Stimulated activated CD4-positive, alpha-beta T cell treated with anti-CD3 and anti-CD28 coated beads, Interleukin-2, amount 100 ng/mL, for 24 hours (primary cell): ENCODE results near the gene SS18.

Source experiments
- DNase-seq, 2 donors: peaks; one replicate each; pipeline ENCODE4 v3.0.0-alpha.2; 2020

SS18 gene

DNA sequence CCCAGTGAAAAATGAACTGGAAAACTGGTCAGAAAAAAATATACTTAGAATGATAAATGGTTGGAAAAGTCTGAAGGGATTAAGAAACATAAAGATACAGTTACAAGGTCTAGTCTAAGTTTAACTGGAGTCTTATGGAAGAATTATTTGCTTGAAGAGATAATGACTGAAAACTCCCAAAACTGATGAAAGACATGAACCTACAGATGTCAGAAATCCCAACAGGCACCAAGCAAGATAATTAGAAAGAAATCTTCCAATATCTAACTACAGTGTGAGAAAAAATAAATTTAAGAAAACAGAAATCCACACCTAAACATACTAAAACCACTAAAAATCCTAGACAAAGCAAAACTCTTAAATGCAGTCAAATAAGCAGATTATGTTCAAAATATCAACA, 19.4 kb downstream of the SS18 start:
- DNase-seq, result no peak

DNA sequence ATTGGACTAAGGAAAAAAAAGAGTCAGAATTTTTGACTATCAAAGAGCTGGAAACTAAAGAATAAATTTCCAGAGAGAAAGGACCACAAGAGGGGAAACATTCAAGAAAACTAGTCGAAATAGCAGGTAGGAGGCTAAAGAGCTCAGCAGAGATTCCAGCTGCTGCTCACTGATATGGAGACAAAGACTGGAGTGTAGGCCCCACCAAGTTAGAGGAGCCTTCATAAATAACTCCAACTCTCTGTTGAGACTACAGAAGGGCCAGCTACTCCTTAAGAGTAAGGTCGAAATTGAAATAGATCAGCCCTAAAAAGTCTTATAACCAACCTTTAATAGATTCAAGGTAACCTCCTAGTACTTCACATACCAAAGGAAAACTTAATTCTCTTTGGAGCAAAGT, 31.1 kb downstream of the SS18 start:
- no peak for DNase-seq

DNA sequence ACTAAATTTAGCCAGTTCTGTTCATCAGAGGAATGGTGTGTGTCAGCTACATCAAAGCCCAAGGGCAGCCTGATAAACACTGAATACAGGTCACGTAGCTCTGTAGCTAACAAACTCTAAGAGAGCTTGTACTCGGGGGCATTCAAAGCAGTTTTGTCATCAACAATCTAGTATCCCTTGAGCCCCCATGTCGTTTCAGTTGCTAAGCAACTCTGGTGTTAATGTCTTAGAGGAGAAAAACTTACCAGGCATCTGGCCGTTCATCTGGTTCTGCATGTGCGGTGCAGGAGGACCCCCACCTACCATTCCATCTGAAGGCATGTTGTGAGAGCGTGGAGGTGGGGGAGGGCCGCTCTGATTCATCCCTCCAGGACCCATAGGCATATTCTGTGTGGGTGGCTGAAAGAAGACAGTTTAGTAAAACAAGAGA, 33.1 kb downstream of the SS18 start:
- DNase-seq, result peak in 1 of 2 donors; percentile 22

DNA sequence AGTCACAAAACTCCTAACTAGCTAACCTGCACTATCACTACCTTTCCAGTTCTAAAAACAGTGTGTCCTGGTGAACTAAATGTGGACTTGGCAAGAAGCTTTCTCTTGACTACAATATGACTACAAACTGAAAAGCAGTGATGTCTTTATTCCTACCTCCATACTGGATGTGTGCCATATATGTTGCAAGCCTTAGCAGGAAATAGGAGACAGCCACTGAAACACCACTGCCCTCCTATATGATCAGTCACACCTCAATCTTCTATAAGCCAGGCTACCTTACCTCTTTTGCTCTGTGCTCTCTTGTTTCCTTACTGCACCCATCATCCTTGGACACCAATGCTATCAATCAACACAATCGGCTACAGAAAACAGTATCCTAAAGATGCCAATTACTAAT, 34.1 kb downstream of the SS18 start:
- DNase-seq, result no peak

DNA sequence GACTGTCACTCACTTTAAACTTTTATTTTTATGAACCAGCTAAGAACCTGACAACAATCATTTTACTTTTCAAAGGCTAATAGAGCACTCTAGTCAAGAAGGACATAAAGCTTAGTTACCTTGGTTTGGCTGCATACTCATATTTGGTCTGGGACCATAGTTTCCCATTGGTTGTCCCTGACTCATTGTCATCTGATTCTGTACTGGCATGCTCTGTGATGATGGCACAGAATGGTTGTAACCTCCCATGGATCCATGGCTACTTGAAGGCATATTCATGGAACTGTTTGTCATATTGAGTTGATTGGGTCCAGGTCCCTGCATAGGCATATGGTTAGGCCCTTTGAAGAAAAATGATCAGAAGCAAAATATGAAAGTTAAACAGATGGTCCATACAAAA, 37.9 kb downstream of the SS18 start:
- DNase-seq, result no peak

DNA sequence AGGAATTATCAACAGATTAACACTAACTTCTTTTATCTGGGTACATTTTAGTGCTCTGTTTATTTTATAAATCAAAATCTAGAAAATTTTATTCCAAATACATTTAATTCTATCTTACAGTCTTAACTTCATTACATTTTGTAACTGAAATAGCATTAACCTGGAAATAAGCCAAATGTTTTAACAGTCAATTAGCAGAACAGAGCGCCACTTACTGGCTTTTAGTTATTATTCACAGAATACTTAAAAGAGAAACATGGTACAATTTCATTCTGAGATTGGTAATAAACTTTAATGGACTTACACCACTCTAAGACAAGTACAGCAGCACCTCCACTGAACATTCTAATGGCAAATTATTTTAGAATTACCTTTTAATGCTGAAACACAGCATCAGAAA, 38.6 kb downstream of the SS18 start:
- no peak for DNase-seq

DNA sequence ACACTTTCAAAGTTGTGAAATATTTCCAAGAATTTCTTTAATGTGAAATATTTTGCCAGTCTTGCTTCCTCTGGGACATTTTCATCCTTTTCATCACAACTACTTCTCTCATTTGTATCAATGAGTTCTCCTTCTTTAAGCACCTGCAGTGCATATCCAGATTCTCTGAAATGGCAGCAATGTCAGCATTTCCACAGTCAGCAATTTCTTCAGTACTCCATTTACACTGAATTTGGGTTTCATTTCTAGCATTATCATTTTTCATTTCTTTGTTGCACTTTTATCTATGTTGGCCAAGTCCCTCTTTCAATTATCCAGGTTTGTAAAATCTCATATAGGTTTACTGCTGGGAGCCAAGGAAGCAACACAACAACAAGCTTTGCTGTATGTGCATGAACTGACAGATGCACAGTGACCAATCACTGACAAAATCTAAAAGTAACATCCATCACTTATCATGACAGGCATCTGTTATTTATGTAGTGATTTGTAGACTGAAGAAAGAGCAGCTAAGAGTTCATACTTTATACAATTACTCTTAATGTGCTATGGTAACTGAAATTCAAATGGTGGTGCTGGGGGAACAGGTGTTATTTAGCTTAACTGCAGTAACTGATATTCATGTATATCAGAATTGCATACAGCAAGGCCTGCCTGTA, 43.9 kb downstream of the SS18 start:
- DNase-seq, result no peak

DNA sequence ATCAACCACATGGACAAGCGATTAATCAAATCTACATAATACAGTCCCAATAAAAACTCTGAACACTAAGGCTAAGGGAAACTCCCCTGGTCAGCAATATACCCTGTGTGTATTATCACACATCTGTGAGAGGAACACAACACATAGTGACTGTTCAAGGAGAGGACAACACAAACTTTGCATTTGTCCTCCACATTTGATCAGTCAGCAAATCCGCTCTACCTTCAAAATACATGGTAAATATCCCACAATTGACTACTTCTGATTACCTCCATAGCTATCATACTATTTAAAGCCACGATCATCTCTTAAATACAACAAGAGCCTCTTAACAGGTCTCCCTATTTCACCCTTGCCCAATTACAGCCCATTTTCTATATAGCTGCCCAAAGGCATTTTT, 45.6 kb downstream of the SS18 start:
- no peak for DNase-seq

DNA sequence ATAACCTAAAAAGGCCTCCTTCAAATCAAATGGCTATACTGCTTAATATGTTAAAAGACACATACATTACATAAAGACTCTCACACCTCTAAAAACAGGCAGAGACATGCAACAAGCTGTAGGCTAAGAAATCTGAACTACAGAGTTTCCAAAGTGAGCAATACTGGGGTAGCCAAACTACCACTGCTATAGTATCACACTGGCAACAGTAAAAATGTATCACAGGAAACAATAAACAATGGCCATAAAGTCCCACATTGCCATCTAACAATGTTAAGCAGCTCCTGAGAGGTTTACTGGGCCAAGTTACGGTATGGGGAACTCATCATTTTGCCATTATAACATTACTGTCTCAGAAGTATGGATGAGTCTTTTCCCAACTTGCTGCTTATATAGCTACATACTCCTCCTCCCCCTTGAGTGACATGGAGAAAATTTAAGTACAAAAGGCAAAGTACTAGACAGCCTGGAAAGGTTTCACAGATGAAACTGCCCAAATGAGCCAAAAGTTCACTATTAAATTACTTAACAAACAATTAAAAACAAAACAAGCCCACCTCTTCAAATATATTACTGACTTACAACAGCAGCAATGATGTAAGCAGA, 50.3 kb downstream of the SS18 start:
- no peak for DNase-seq

DNA sequence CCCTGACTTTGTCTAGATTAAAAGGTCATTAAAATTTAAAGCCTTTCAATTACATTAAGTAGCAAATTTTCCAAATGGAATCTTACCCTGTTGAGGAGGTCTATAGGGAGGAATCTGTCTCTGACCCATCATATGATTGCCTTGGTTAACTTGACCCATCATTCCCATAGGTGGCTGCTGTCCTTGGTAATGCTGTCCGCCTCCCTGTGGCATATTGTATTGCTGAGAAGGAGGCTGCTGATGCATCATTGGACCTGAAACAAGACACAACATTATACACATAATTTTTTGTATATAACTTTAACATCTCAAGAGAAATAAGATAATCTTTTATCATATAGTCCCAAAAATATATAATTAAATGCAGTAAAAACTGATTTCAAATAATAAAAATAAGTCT, 51.2 kb downstream of the SS18 start:
- DNase-seq, result no peak

DNA sequence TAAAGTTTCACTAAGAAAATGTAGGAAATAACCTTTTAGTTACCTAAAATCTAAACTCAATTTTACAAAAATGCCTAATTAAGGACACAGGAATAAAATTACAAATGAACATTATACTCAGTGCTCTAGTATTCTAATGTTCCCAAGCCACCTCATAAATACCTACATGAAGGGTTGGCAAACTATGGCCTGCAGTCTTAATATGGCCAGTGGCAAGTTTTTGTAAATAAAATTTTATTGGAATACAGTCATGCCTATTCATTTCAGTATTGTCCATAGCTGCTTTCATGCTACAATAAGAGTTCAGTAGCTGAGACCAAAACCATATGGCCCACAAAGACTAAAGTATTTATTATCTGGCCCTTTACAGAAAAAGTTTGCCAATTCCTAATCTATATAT, 53.8 kb downstream of the SS18 start:
- DNase-seq, result no peak

DNA sequence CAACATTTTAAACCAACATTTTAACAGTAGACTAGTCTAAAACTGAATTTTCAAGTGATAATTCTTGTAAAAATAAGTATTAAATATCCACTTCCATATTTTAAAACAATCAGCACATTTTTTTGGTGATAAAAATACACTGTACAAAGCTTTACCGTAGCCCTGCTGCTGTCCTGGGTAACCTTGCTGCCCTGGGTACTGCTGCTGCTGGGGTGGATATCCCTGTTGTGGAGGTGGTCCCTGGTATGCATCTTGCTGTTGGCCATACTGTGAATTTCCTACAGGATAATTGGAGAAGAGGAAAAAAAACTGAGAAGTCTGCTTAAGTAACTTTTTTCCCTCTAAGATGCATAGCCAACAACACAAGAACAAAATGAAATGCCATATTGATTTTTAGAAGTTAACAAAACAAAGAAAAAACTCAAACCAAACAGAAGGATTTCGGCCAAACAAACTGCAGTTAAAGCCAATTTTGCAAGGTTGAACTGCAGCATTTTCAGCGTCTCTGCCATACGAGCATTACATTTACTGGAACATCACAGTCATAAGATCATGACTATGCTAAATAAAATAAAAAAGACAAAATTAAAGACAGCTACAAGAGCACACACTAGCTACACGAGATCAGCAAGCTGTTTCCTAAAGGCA, 55.4 kb downstream of the SS18 start:
- no peak for DNase-seq

DNA sequence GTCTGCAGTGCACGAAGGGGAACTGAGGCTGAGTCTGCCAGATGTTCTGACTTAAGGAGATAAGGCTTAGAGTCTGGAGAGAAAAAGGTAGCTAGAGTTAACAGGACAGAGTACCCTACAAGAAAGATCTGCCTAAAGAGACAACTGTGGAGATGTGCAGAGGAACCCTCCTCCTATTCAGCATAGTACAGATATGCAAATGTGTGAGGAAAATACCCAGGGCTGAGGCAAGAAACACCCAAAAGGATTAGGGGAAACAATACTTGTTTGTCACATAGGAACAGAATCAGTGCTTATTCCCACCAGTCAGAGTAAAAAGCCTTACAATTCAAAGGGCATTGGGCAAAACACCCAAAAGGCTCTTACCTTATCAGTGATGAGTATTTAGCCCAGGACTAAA, 67.8 kb downstream of the SS18 start:
- no peak for DNase-seq

DNA sequence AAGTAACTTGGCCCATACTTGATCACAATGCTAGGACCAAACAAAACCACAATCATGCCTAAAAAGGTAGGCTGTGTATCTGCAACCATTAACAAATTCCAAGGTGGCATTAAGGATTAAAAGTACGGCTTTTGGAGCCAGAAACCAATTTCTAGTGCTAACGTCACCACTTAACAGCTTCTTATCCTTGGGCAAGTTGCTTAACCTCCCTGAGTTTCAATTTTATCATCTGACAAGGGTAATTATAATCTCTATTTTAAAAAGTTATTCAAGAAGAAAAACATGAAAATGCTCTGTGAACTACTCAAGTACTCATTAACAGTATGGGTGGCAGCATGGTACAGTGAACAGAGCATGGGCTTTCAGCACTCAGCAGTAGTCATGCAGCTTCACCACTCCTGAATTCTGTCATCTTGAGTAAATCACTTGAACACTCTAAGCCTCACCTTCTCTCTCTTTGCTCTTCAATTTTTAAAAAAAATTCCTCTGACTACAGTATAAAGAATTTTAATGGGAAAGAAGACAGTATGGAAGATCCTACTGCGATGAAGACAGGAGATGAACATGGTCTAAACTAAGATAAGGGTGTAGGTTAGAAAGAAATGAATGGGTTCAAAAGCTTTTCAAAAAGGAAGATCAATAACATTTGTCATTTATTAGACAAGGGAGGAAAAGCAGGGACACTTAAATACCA, 69.2 kb downstream of the SS18 start:
- DNase-seq, result no peak

DNA sequence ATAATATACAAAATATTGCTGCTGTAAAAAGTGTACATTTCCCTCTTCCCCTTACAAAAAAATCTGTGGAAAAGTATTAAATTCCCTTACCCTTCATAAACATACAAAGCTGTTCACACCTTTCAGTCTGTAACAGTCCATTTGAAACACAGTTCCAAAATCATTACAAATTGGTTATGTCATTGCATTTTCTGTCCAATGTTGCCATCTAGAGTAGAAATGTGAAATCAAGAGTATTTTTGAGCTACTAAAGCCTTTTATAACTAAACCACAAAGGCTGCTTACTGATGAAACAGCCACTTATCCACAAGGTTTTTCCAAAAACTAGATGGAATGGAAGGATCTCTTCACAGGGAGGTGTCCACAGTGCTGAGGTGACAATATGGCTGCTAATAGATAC, 72.5 kb downstream of the SS18 start:
- DNase-seq, result no peak

DNA sequence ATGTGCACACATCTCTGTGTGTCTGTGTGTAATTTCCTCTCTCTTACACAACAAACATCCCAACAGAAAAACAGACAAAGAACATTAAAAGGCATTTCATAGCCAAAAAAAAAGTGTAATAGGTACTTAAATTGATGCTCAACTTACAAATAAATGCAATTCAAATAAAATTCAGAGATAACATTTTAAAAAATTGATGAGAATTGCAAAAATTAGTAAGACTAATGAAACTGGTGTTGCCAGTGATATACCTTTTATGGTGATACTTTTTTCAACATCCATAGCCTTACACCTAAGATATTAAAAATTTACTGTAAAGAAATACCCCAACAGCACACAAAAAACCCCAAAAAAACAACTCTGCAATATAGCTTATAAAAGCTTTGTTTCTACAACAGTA, 76.0 kb downstream of the SS18 start:
- no peak for DNase-seq

DNA sequence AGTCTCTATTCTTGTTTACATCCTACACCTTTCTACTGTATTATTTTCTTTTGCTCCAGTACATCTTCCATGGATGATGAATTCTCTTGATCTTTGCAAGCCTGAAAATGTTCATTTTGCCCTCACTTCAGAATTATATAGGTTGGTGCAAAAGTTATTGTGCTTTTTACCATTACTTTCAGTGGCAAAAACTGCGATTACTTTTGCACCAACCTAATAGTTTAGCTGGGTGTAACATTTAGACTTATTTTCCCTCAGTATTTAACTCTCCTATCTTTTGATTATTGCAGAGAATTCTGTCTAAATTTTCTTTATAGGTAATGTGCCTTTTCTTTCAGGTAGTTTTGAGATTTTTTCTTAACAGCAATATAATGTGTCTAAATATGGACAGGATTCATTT, 81.8 kb downstream of the SS18 start:
- DNase-seq, result no peak

DNA sequence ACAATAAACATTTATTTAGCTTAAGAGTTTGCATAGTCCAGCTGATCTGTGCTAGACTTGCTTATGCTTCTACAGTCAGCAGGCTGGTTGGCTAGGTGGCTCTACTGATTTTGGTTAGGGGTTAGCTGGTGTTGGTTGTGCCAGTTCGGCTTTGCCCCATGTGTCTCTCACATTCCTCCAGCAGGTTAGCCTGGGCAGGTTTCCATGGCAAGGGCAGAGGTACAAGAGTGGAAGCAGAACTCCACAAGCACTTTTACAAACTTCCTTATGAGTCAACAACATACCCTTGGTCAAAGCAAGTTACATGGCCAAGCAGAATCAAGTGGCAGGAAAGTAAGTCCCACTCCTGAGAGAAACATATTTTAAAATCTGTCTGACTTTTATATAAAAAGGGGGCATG, 82.3 kb downstream of the SS18 start:
- DNase-seq, result no peak

DNA sequence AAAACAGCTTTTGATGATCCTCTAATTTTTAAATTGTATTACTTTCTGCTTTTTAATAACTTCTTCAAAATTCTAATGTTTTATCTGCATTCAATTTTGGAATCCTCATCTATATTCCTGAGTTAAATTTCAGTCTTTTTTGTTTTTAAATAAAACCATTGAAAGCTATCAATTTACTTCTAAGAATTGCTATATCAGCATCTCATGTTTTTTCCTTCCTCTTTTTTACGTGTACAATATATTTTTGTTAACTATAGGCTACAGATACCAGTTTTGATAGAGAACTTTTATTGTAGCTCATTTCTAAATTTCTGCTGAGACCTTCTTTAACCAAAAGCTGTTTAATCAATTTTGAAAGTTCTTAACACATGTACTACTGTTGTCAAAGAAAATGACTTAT, 84.5 kb downstream of the SS18 start:
- no peak for DNase-seq

DNA sequence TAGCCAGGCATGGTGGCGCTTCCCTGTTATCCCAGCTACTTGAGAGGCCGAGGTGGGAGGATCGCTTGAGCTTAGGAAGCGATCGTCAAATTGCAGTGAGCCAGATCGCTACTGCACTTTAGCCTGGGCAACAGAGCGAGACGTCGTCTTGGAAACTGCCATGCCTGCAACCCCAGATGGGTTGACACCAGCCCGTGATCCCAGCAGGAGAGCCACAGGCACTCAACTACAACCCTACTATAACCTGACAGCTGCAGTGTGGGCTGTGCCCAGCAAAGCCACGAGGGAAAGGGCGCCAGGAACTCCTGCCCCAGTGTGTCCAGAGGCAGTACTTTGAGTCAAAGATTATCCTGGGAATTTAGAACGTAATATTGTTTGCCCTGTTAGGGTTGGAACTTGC, 85.6 kb downstream of the SS18 start:
- no peak for DNase-seq

DNA sequence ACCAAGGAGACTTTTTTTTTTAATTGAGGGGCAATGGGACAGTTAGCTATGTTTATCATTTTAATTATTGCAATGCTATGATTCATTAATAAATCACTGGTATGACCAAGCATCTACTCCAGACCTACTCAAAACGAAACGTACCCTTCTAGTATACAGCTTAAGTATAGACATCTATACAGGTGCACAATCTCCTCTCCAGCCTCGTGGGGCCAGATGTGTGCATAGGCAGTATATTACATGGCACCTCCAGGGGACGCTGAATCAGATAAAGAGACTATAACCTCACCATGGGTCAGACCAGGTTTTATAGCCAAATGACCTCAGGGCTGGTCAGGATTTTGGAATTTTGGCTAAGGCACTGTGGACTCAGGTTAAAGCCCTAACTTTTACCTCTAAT, 86.6 kb downstream of the SS18 start:
- DNase-seq, result no peak

DNA sequence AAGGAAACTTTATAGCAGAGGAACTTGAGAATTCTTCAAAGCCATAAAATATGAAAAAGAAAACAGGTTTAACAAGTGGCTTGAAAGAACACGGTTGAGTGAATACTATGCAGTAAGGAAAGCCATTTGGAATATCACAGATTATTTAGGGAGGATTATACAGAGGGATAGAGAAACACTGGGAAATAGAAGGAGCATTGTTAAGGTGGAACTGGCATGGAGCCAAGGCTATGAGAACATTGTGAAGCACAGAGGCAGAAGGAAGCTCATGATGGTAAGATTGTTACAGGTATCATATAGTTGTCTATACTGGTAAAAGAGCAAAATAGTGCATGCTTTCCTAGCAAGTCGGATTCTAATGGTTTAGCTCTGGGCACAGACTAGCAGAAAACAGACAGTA, 87.1 kb downstream of the SS18 start:
- DNase-seq, result no peak

DNA sequence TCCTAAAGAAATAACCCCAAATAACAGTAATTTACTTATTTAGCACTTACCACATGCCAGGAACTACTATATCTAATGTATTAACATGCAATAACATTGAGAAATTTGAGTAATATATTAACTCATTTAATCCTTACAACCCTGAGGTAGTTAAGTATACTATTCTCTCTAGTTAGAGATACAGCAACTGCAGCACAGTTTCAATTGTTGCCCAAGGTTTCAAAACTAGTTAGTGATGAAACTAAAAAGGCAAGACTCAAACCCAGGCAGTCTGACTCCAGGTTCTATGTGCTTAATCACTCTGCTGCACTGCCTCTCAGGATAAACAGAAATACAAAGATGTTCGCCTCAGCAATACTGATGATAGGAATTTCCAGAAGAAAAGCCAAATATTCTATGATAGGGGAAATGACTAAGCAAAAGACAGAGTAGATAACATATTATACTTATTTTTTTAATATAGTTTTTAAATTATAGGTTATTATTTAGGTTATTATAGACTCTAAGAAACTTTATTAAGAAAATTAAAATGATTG, 88.0 kb downstream of the SS18 start:
- DNase-seq, result no peak

DNA sequence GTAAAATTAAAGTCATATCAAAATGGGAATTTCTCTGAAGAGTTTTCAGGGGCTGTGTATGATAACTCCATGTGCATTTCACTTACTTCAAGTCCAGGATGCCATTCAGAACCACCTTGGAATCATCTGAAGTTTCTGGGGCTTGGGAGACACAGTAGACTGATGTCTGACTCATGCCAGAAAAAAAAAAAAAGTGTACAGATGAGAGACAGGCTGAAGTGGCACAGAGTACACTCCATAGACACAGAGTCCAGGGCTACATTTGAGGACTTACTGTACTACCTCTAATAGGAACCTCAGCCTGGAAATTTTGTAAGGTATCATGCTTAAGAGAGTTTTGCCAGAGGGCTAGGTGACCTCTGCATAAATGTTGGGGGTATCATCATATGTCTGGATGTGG, 92.0 kb downstream of the SS18 start:
- no peak for DNase-seq
